ENCODE results near the gene GSG1L.

The GSG1L gene

DNA sequence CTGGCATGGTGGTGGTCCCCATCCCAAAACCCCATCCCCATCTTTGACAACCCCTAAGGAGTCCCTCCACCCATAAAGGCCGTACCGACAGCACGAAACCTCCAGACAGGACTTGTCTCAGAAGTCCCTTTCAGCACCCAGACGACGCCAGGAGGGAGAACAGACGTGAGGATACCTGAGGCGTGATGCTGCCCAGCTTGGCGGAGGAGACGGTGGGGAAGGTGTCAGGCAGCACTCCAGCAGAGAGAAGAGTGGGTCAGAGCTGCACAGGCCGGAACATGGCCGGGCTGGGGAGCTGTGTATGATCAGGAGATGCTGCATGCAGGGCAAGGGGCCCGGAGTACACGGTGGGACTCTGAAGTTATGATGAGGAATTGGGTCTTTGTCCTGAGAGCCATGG, 244.2 kb downstream of the GSG1L start:
- H3K4me3 ChIP-seq (IDR thresholded peaks at IDR 0.05; ENCODE audit: insufficient read depth, low read depth, low read length): no peak overlapping the region

DNA sequence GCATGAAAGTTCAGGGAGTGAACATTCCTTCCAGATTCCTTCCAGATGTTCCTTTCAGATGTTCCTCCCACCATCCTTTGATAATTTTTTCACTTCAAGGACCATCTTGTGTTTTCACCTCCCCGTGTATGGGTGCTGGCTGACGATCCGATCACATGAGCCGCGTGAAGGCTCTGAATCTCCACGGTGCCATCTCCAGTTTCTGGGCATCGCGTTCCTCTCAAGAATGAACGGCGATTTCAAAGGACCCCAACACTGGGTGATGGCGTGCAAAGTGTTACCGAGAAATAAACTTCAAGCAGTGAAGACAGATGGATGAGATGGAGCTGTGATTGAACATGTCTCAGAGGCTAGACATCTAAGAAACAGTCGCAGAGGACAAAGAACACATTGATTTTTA, 245.3 kb downstream of the GSG1L start:
- Histone ChIP-seq H3K27ac (no peak overlapping the region), H3K4me1 (ENCODE audit: low read depth, poor library complexity, severe bottlenecking) (no peaks in the 10 kb centered on the region), H3K27me3 (ENCODE audit: insufficient read depth, low read depth) (peaks cover 21% of the 10 kb centered on the region), H3K4me2 (no peak overlapping the region), H4K20me1 (ENCODE audit: insufficient read depth) (no peaks in the 10 kb centered on the region), H3K9ac (no peak overlapping the region), H3K4me3 (IDR thresholded peaks at IDR 0.05; ENCODE audit: insufficient read depth, low read depth, low read length) (no peak overlapping the region), H3K79me2 (ENCODE audit: insufficient read depth, low read depth) (no peaks in the 10 kb centered on the region), H3K36me3 (ENCODE audit: insufficient read depth) (no peaks in the 10 kb centered on the region), H2AFZ (ENCODE audit: low read depth) (no peak overlapping the region)
- TF ChIP-seq, protein P1, sequence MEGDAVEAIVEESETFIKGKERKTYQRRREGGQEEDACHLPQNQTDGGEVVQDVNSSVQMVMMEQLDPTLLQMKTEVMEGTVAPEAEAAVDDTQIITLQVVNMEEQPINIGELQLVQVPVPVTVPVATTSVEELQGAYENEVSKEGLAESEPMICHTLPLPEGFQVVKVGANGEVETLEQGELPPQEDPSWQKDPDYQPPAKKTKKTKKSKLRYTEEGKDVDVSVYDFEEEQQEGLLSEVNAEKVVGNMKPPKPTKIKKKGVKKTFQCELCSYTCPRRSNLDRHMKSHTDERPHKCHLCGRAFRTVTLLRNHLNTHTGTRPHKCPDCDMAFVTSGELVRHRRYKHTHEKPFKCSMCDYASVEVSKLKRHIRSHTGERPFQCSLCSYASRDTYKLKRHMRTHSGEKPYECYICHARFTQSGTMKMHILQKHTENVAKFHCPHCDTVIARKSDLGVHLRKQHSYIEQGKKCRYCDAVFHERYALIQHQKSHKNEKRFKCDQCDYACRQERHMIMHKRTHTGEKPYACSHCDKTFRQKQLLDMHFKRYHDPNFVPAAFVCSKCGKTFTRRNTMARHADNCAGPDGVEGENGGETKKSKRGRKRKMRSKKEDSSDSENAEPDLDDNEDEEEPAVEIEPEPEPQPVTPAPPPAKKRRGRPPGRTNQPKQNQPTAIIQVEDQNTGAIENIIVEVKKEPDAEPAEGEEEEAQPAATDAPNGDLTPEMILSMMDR (conservative IDR thresholded peaks at IDR 0.05; ENCODE audit: low read depth, low read length): no peak

More for the DNA sequence above, 244.2 kb downstream of the GSG1L start:
- H3K27me3 ChIP-seq (ENCODE audit: insufficient read depth, low read depth): peaks cover 21% of the 10 kb centered on the region
- TF ChIP-seq, protein P1 (conservative IDR thresholded peaks at IDR 0.05; ENCODE audit: low read depth, low read length): no peak
- no peak overlapping the region for H3K9ac ChIP-seq
- H3K27ac ChIP-seq: no peak overlapping the region
- H2AFZ ChIP-seq (ENCODE audit: low read depth): no peak overlapping the region
- H4K20me1 ChIP-seq (ENCODE audit: insufficient read depth): no peaks in the 10 kb centered on the region
- no peaks in the 10 kb centered on the region for H3K79me2 ChIP-seq (ENCODE audit: insufficient read depth, low read depth)
- no peak overlapping the region for H3K4me2 ChIP-seq
- H3K36me3 ChIP-seq (ENCODE audit: insufficient read depth): no peaks in the 10 kb centered on the region
- no peaks in the 10 kb centered on the region for H3K4me1 ChIP-seq (ENCODE audit: low read depth, poor library complexity, severe bottlenecking)

DNA sequence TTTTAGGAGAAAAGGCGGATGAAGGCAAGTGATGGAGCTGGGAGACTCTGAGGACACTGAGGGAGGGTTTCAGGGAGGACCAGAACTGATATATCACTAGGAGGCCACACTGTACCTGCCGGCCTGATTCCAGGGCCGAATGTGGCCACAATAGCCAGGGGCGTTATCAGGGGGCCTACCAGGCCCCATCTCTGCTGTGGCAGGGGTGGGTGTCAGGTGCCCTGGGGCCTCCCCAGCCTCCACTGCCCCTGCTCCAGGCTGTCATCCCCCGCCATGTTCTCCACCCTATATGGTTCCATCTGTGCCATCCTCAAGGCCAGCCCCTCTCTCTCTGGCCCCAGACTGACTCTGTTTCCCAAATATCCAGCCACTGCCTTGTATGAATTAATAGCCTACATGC, 246.5 kb downstream of the GSG1L start:
- H2AFZ ChIP-seq (ENCODE audit: low read depth): no peak overlapping the region
- no peak overlapping the region for H3K4me3 ChIP-seq (IDR thresholded peaks at IDR 0.05; ENCODE audit: insufficient read depth, low read depth, low read length)
- H4K20me1 ChIP-seq (ENCODE audit: insufficient read depth): no peaks in the 10 kb centered on the region
- TF ChIP-seq, protein P1 (conservative IDR thresholded peaks at IDR 0.05; ENCODE audit: low read depth, low read length): no peak
- H3K9ac ChIP-seq: no peak overlapping the region
- H3K4me2 ChIP-seq: no peak overlapping the region
- H3K27me3 ChIP-seq (ENCODE audit: insufficient read depth, low read depth): peaks cover 21% of the 10 kb centered on the region
- no peaks in the 10 kb centered on the region for H3K4me1 ChIP-seq (ENCODE audit: low read depth, poor library complexity, severe bottlenecking)
- H3K36me3 ChIP-seq (ENCODE audit: insufficient read depth): no peaks in the 10 kb centered on the region
- no peak overlapping the region for H3K27ac ChIP-seq
- no peaks in the 10 kb centered on the region for H3K79me2 ChIP-seq (ENCODE audit: insufficient read depth, low read depth)

DNA sequence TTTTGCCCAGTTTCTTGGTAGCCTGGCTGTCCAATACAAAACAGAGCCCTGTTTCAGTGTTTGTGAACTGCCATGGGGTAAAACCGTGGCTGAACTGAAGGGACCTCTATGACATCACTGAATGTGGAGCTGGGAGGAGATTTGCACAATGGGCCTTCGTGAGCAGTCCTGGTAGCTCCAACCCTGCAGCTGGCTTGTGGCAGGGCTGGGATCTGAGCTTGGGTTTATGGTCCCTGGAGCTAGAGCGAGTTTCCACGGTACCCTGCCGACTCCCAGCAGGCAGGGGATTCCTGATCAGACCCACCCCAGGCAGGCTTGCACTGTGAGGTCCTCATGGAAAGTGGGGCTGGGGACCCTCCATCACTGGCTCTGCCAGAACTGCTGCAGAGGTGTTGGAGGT, 247.0 kb downstream of the GSG1L start:
- no peaks in the 10 kb centered on the region for H3K36me3 ChIP-seq (ENCODE audit: insufficient read depth)

More for the DNA sequence above, 247.0 kb downstream of the GSG1L start:
- Histone ChIP-seq H4K20me1 (ENCODE audit: insufficient read depth) (no peaks in the 10 kb centered on the region), H3K27ac (no peak overlapping the region), H3K9ac (no peak overlapping the region), H3K4me1 (ENCODE audit: low read depth, poor library complexity, severe bottlenecking) (no peaks in the 10 kb centered on the region), H3K4me3 (IDR thresholded peaks at IDR 0.05; ENCODE audit: insufficient read depth, low read depth, low read length) (no peak overlapping the region), H2AFZ (ENCODE audit: low read depth) (no peak overlapping the region), H3K4me2 (no peak overlapping the region), H3K79me2 (ENCODE audit: insufficient read depth, low read depth) (no peaks in the 10 kb centered on the region), H3K27me3 (ENCODE audit: insufficient read depth, low read depth) (peaks cover 21% of the 10 kb centered on the region)
- TF ChIP-seq, protein P1 (conservative IDR thresholded peaks at IDR 0.05; ENCODE audit: low read depth, low read length): no peak
